Subcutaneous adipose tissue (tissue), 4 donors: Measurements from ENCODE around the gene NUAK2. TPM values are rescaled to one million over a fixed set of nuclear protein-coding genes. Genes with fewer than 3 reads are reported as not detected.

ENCODE experiments used
- total RNA-seq, 4 donors: library from RNA; depleted of rRNA; stranded (reverse); fragments of >200 nt; gene quantifications; one replicate each; pipeline ENCODE4 v1.1.0, GENCODE V29; 2016
- TF ChIP-seq, protein P1 (sequence below): fragments of 450-650 bp; IDR thresholded peaks from one replicate; pipeline ENCODE4 v1.5.1; 2016; ENCODE audit warnings: low read depth, mild to moderate bottlenecking, control low read depth, antibody characterized with exemption, moderate library complexity

NUAK2 gene
- total RNA-seq, 4 donors from 2014 or later, result 0.16 to 1.7 (median 1.3) TPM

DNA sequence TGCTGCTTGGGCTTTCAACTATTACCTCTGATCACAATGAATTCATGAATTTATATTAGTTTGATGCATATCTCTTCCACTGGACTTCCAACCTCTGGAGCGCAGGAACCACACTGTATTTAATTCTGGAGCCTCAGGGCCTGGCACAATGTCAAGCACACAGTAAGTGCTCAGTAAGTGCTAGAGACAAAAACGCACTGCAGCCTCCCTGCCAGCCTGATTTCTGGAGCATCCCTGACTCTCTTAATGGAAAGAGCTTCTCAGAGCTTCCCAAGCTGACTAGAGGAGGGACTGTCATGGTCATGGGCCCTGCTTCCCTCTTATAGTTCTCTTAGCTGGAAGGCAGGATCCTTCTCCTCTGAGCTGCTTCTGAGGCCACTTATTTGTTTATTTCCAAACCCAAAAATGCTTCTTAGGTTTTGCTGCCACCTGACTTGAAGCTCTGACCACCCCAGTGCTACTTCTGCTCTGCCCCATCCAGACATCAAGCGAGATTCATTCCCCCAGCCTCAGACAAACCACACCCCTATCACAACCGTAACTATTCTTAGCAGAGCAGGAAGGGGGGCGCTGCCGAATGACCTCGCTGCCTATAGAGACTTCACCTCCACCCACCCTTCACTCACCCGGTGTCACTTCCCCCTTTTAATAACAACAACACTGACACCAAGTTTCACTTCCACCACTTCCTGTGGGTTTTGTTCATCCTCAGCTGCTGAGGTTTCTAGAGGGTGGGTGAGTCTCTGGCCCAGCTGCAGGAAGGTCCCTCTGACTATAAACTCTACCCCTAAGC, 33.6 kb downstream of the NUAK2 start:
- TF ChIP-seq, protein P1, sequence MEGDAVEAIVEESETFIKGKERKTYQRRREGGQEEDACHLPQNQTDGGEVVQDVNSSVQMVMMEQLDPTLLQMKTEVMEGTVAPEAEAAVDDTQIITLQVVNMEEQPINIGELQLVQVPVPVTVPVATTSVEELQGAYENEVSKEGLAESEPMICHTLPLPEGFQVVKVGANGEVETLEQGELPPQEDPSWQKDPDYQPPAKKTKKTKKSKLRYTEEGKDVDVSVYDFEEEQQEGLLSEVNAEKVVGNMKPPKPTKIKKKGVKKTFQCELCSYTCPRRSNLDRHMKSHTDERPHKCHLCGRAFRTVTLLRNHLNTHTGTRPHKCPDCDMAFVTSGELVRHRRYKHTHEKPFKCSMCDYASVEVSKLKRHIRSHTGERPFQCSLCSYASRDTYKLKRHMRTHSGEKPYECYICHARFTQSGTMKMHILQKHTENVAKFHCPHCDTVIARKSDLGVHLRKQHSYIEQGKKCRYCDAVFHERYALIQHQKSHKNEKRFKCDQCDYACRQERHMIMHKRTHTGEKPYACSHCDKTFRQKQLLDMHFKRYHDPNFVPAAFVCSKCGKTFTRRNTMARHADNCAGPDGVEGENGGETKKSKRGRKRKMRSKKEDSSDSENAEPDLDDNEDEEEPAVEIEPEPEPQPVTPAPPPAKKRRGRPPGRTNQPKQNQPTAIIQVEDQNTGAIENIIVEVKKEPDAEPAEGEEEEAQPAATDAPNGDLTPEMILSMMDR, result no peak

DNA sequence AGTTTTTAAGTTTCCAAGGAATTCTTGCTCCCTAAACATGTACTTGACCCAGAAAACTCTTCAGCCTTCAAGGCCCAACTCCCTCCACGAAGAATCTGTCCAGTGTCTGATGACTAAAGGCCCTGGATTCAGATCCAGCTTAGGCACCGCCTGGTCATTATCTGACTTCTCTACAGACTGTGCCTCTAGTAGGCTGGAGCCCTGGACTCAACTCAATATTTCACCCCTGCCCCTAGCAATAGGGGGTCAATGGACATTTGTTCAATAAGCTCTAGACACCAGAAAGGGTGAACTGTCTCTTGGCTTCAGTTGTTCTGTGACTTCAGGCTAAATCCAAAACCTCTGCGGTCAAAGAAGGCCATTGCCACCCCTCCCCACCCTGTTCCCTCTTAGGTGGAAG, 34.5 kb downstream of the NUAK2 start:
- TF ChIP-seq, protein P1, result no peak

DNA sequence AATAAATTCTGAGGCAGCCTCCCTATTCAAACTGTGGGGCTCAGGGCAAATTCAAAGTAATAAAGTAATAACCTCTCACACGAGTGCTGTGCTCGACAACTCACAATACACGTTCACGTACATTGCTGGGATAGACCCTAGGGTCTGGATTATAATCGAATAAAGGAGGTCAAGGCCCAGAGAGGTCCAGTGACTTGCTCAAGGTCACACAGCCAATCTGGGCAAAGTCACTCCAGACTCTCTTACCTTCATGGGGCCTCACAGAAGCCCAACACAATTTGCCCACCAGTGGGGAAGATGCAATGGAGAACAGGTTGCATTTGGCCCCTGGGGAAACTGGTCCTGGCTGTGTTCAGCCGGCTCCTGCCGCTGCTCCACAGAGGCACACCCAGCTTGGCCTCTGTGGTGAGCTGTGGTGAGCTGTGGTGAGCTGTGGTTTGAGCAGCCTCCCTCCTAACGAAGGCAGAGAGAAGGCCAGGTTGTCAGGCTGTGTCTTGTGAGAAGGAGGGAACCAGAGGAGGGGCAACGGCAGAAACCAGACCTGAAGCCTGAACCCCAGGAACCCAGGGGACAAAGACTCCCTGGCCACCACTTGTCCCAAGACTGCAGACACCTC, 35.1 kb downstream of the NUAK2 start:
- TF ChIP-seq, protein P1, result no peak

DNA sequence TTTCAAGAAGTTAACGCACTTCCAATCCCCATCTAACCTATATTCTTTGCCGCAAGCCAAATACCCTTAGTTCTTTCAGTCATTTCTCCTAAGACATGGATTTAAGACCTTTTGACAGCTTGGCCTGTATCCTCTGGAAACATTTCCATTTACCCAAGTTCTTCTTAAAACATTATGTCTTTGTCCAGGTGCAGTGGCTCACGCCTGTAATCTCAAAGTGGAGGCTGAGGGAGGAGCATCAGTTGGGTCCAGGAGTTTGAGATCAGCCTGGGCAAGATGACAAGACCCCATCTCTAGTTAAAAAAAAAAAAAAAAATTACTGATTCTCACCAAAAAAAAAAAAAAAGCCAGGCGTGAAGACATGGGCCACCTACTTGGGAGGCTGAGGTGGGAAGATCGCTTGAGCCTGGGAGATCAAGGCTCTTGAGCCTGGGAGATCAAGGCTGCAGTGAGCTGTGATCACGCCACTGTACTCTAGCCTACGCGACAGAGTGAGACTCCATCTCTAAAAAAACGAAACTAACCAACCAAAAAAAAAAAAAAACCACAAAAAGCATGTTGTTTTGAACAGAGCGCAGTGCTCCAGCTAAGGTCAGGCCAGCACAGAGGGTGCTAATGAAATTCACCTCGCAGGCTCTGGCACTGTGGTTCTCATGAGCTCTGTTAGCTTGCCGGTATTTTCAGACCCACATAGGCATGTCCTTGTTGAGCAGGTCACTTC, 36.0 kb downstream of the NUAK2 start:
- TF ChIP-seq, protein P1, result no peak

- TF ChIP-seq, protein P1, result no peak
Observed at GRCh38 chr1:205284420-205285144, 37.0 kb downstream of the NUAK2 start.

- TF ChIP-seq, protein P1, result no peak
Observed at GRCh38 chr1:205283270-205284147, 38.0 kb downstream of the NUAK2 start.
